HUES6 (cell line): ENCODE measurements around the gene RIMBP3B.
"Not testable (repeated sequence)": the region's sequence is repeated elsewhere in the genome, so short reads cannot be mapped to it uniquely, and the experiment has no call there.

Experiments
- H3K27ac ChIP-seq: 2 replicates; pipeline ENCODE4 v1.7.0; 2013; ENCODE audit warnings: low read depth, mild to moderate bottlenecking, low read length, inconsistent platforms
- H3K27me3 ChIP-seq: 2 replicates; pipeline ENCODE4 v1.6.1; 2013; ENCODE audit warnings: low read length; ENCODE audit not compliant: control insufficient read depth, insufficient read depth
- H3K36me3 ChIP-seq: 2 replicates; pipeline ENCODE4 v1.6.1; 2013; ENCODE audit warnings: low read length; ENCODE audit not compliant: control insufficient read depth, insufficient read depth
- H3K4me1 ChIP-seq: 2 replicates; pipeline ENCODE4 v1.6.1; 2013; ENCODE audit warnings: low read length; ENCODE audit not compliant: control insufficient read depth, insufficient read depth
- H3K4me3 ChIP-seq: 2 replicates; pipeline ENCODE4 v1.5.1; 2013; ENCODE audit warnings: low read depth, low read length
- H3K9ac ChIP-seq: one replicate; pipeline ENCODE4 v1.6.1; 2013; ENCODE audit warnings: mild to moderate bottlenecking, low read length
- H3K9me3 ChIP-seq: 2 replicates; pipeline ENCODE4 v1.6.1; 2013; ENCODE audit warnings: low read depth, low read length; ENCODE audit not compliant: control insufficient read depth, insufficient read depth

The RIMBP3B gene

GRCh38 chr22:21420180-21420763, 36.7 kb downstream of the RIMBP3B start:
- not testable (repeated sequence) for H3K36me3 ChIP-seq, H3K9ac ChIP-seq, H3K9me3 ChIP-seq, H3K4me1 ChIP-seq, H3K27me3 ChIP-seq, H3K27ac ChIP-seq
- H3K4me3 ChIP-seq, result peak overlapping the region; percentile 53

- H3K9ac ChIP-seq, H3K36me3 ChIP-seq, H3K9me3 ChIP-seq, H3K27ac ChIP-seq, H3K27me3 ChIP-seq, H3K4me1 ChIP-seq, H3K4me3 ChIP-seq: not testable (repeated sequence)
These were observed 40.6 kb downstream of the RIMBP3B start for GRCh38 chr22:21424084-21424709.

- H3K9ac ChIP-seq, H3K9me3 ChIP-seq, H3K27me3 ChIP-seq, H3K4me3 ChIP-seq, H3K27ac ChIP-seq, H3K36me3 ChIP-seq, H3K4me1 ChIP-seq: not testable (repeated sequence)
These were observed 51.1 kb downstream of the RIMBP3B start for GRCh38 chr22:21434378-21435233.

- H3K4me1 ChIP-seq, H3K27me3 ChIP-seq, H3K9ac ChIP-seq, H3K27ac ChIP-seq, H3K9me3 ChIP-seq, H3K4me3 ChIP-seq, H3K36me3 ChIP-seq: not testable (repeated sequence)
These were observed 52.7 kb downstream of the RIMBP3B start for GRCh38 chr22:21435998-21436810.

GRCh38 chr22:21438013-21438412, 54.5 kb downstream of the RIMBP3B start:
- H3K27me3 ChIP-seq, H3K9ac ChIP-seq, H3K9me3 ChIP-seq, H3K36me3 ChIP-seq, H3K27ac ChIP-seq, H3K4me3 ChIP-seq, H3K4me1 ChIP-seq: not testable (repeated sequence)
